Chondrocyte (in vitro differentiated cells): ENCODE measurements around the gene GPC6. TPM values are rescaled to one million over a fixed set of nuclear protein-coding genes. Genes with fewer than 3 reads are reported as not detected.

Experiments
- DNase-seq: peaks from one replicate; pipeline ENCODE4 v3.0.0; 2021; ENCODE audit warnings: mixed read lengths, low spot score
- H3K27ac Mint-ChIP-seq: one replicate; pipeline ENCODE4 v1.8.0; 2021; ENCODE audit warnings: mild to moderate bottlenecking, moderate library complexity, mixed read lengths; ENCODE audit not compliant: unreplicated experiment
- H3K27me3 Mint-ChIP-seq: 2 replicates; pipeline ENCODE4 v1.8.0; 2021; ENCODE audit warnings: low read depth, mixed read lengths
- H3K36me3 Mint-ChIP-seq: 2 replicates; pipeline ENCODE4 v1.8.0; 2021; ENCODE audit warnings: low read depth, mixed read lengths
- H3K4me1 Mint-ChIP-seq: 2 replicates; pipeline ENCODE4 v1.8.0; 2021; ENCODE audit warnings: low read depth, mild to moderate bottlenecking, mixed read lengths
- H3K4me3 Mint-ChIP-seq: one replicate; pipeline ENCODE4 v1.8.0; 2021; ENCODE audit warnings: mild to moderate bottlenecking, moderate library complexity, mixed read lengths; ENCODE audit not compliant: unreplicated experiment
- H3K9me3 Mint-ChIP-seq: 2 replicates; pipeline ENCODE4 v1.8.0; 2021; ENCODE audit warnings: low read depth, mixed read lengths
- total RNA-seq: library from RNA; stranded (reverse); gene quantifications from 3 replicates; pipeline ENCODE4 v1.2.1, GENCODE V29; 2021
- TF ChIP-seq, protein P1 (sequence below): fragments of 200-600 bp; sonication (generic); IDR thresholded peaks from 2 replicates; pipeline ENCODE4 v1.5.0; 2021; ENCODE audit warnings: antibody characterized with exemption, mild to moderate bottlenecking, moderate library complexity

The GPC6 gene
- total RNA-seq, 1 donor from 2014 or later: 76.1 TPM

DNA sequence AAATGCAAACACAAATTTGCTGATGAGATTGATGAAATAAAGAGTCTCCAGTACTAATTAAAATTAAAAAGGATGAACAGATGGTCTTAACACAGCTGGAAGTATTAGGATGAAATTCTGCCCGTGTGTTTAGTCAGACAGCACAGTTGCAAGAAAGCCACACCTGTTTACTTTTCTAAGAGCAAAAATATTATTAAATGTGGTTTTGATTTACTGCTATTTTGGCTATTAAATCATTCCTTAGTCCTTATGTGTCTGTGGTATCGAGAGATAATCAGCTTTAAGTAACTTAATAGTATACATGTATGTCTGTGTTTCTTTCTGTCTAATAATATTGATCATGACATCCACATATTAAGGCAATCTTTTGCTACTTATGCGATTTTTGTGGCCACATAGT is 494.9 kb downstream of the GPC6 start:
- TF ChIP-seq, protein P1, sequence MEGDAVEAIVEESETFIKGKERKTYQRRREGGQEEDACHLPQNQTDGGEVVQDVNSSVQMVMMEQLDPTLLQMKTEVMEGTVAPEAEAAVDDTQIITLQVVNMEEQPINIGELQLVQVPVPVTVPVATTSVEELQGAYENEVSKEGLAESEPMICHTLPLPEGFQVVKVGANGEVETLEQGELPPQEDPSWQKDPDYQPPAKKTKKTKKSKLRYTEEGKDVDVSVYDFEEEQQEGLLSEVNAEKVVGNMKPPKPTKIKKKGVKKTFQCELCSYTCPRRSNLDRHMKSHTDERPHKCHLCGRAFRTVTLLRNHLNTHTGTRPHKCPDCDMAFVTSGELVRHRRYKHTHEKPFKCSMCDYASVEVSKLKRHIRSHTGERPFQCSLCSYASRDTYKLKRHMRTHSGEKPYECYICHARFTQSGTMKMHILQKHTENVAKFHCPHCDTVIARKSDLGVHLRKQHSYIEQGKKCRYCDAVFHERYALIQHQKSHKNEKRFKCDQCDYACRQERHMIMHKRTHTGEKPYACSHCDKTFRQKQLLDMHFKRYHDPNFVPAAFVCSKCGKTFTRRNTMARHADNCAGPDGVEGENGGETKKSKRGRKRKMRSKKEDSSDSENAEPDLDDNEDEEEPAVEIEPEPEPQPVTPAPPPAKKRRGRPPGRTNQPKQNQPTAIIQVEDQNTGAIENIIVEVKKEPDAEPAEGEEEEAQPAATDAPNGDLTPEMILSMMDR: no peak
- H3K9me3 Mint-ChIP-seq: peaks cover 23% of the 10 kb centered on the region

DNA sequence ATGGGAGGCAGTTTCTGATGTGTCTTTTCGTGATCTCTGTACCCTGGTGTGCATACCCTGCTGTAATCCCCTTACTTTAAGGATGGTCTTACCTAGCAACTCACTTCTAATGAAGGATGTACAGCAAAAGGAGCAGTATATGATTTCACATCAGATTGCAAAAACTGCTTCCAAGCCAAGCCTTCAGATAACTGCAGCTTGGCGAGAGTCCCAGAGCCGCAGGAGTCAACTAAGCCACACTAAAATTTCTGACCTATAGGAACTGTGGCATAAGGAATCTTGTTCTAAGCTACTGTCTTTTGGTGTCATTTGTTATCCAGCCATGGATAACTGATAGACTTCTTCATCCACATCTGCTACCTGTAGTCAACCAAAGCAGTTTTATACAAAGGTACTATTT is 496.7 kb downstream of the GPC6 start:
- H3K27me3 Mint-ChIP-seq: no peaks in the 10 kb centered on the region
- H3K4me3 Mint-ChIP-seq: no peak overlapping the region
- TF ChIP-seq, protein P1: no peak

More for the DNA sequence above, 494.9 kb downstream of the GPC6 start:
- Mint-ChIP-seq H3K4me3 (no peak overlapping the region), H3K36me3 (peaks cover 12% of the 10 kb centered on the region), H3K27ac (no peak overlapping the region), H3K4me1 (peaks cover 41% of the 10 kb centered on the region), H3K27me3 (no peaks in the 10 kb centered on the region)
- DNase-seq: no peak

DNA sequence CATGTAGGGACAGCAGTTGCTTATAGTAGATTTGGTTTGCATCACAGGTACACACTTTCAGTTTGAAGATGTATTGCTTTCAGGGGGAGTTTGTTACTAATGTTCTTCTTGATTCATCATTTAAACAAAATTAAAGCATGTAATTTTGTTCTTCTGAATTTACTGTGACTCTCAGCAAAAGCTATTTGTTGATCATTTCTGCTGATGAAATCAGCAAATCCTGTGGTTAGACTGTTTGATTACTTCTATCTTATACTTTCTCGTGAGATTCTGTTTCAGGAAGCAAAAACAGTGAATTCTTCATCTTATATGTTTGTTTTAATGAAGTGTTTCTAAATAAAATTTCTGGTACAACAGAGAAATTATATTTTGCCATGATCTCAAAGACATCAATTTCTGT is 497.6 kb downstream of the GPC6 start:
- H3K27ac Mint-ChIP-seq: peak overlapping the region; percentile 8
- no peak overlapping the region for H3K4me3 Mint-ChIP-seq
- TF ChIP-seq, protein P1: no peak
- no peak for DNase-seq
- H3K36me3 Mint-ChIP-seq: peaks cover 8% of the 10 kb centered on the region
- peaks cover 18% of the 10 kb centered on the region for H3K9me3 Mint-ChIP-seq
- H3K27me3 Mint-ChIP-seq: no peaks in the 10 kb centered on the region
- peaks cover 60% of the 10 kb centered on the region for H3K4me1 Mint-ChIP-seq

More for the DNA sequence above, 496.7 kb downstream of the GPC6 start:
- no peak for DNase-seq
- no peak overlapping the region for H3K27ac Mint-ChIP-seq
- H3K4me1 Mint-ChIP-seq: peaks cover 58% of the 10 kb centered on the region
- H3K9me3 Mint-ChIP-seq: peaks cover 20% of the 10 kb centered on the region
- peaks cover 8% of the 10 kb centered on the region for H3K36me3 Mint-ChIP-seq

DNA sequence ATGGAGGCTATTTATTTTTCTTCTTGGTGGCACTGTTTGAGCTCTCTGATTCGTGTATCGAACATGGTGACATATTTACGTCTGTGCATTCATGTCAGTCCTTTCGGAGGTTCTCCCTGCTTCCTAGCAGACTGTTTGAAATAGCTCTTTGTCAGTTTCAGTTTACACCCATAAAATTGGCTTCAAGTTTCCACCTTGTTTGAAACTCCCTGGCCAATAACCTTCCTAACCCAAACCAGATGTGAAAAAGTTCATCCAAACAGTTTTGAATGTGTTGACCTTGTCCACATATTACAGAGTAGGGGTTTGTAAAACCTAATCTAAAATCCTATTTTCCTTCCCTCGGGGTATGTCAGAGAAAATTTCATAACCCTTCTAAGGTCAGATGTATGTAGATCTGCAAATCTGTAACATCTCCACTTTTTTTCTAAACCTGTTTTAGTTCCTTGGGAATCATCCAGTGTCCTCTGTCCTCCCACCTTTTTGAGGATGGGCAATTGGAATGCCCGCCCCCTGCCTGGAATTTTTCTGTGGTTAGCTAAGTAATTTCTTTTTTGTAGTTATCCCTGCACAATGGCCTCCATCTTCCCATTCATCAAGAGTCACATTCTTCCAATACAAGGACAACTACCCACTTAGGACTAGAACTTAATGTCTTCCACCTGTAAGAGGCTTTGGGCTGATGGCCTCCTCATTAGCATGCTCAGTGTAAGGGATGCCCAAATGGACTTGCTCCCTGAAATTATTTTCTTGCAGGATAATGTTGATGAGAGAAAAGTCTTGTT is 499.8 kb downstream of the GPC6 start:
- Mint-ChIP-seq H3K27me3 (no peaks in the 10 kb centered on the region), H3K9me3 (peaks cover 2% of the 10 kb centered on the region), H3K4me1 (peaks cover 74% of the 10 kb centered on the region), H3K4me3 (peak overlapping the region; percentile 18), H3K27ac (peak overlapping the region; percentile 1), H3K36me3 (no peaks in the 10 kb centered on the region)
- TF ChIP-seq, protein P1: no peak
- DNase-seq: no peak

DNA sequence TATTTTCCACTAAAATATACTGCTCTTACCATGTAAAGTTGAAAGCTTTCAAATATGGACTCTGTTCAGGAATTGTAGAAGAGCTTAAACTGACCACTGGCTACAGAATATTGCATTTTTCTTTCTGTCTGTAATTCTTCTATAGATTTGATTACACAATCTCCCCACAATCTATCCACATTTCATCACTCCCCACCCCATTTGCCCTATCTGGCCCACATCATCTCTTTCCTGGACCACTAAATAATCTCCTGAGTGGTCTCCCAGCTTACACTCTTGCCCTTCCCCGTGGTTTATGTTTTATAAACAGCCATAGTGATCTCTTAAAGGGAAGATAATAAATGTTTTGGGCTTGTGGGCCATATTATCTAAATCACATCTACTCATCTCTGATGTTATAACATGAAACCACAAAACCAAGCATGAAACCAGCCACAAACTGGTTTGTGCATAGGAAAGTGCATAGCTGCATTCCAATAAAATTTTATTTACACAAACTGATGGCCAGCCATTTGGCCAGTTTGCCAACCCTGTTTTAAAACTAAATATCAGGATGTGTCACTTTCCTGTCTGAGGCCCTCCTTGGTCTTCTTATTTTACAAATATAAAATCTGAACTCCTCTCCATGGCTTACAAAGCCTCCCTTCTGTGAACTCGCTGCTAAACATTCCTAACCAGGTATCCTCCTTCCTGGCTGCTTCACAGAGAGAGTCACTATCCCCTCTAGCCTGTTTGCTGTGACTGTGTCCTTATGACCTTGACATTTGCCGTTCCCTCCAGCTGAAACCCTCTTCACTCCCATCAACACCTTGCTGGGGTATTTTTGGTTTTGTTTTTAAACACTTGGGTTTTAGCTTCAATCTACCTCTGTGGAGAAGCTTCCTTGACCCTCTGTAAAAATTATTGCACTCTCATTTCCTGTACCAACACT is 500.9 kb downstream of the GPC6 start:
- Mint-ChIP-seq H3K27me3 (no peaks in the 10 kb centered on the region), H3K36me3 (no peaks in the 10 kb centered on the region), H3K27ac (peak overlapping the region; percentile 81), H3K4me1 (peaks cover 72% of the 10 kb centered on the region), H3K4me3 (no peak overlapping the region), H3K9me3 (peaks cover 2% of the 10 kb centered on the region)
- TF ChIP-seq, protein P1: no peak
- no peak for DNase-seq
